ENCODE results near the gene ST8SIA6. TPM values are rescaled to one million over a fixed set of nuclear protein-coding genes. Genes with fewer than 3 reads are reported as not detected.

The ST8SIA6 gene
- total and polyA plus RNA-seq, 5 donors from 2014 or later: 5.6 to 10.8 (median 9.0) TPM

- peak overlapping the region; percentile 77 to 91 (median 77) for H3K27ac Mint-ChIP-seq
- H3K9me3 Mint-ChIP-seq: peaks cover 0 to 3% (median 0%) of the 10 kb centered on the region in 7 donors
- peaks cover 4% of the 10 kb centered on the region for H3K27me3 Mint-ChIP-seq
- no peaks in the 10 kb centered on the region for H3K27me3 ChIP-seq (ENCODE audit: control insufficient read depth, insufficient read depth, low read length)
- H3K27ac ChIP-seq (ENCODE audit: insufficient read depth, low read length, poor library complexity, severe bottlenecking): peak overlapping the region; percentile 59
- H3K9me3 ChIP-seq (ENCODE audit: control insufficient read depth in 2 of 2, low read length in 2 of 2): peaks cover 0 to 3% of the 10 kb centered on the region in 2 experiments
- H3K4me1 Mint-ChIP-seq: peaks cover 9 to 45% (median 29%) of the 10 kb centered on the region in 4 donors
- H3K4me3 ChIP-seq (ENCODE audit: low read depth, low read length): peak overlapping the region; percentile 81
- peaks cover 2% of the 10 kb centered on the region for H3K36me3 Mint-ChIP-seq
- H3K36me3 ChIP-seq (ENCODE audit: control insufficient read depth, insufficient read depth, low read length): peaks cover 7% of the 10 kb centered on the region
- ATAC-seq (ENCODE audit: low read depth in 2 of 2): no peak
- no peak for DNase-seq
- peak overlapping the region; percentile 91 to 99 (median 94) for H3K4me3 Mint-ChIP-seq
- H3K4me1 ChIP-seq (ENCODE audit: control insufficient read depth, insufficient read depth, low read length, poor library complexity, severe bottlenecking): peaks cover 29% of the 10 kb centered on the region
Measured at GRCh38 chr10:17455015-17455520, 673 bp upstream of the ST8SIA6 start.

- Mint-ChIP-seq H3K4me1 (peaks cover 9 to 48% (median 30%) of the 10 kb centered on the region in 4 donors), H3K9me3 (peaks cover 0 to 9% (median 3%) of the 10 kb centered on the region in 7 donors), H3K27me3 (peaks cover 4% of the 10 kb centered on the region), H3K36me3 (peaks cover 11% of the 10 kb centered on the region), H3K4me3 (peak overlapping the region; percentile 87 to 97 (median 93)), H3K27ac (peak overlapping the region in 2 of 3 donors; percentile 55 to 77)
- ATAC-seq (ENCODE audit: low read depth in 2 of 2) (peak; percentile 43 to 59), DNase-seq (peak; percentile 5 to 59 (median 41))
- Histone ChIP-seq H3K27ac (ENCODE audit: insufficient read depth, low read length, poor library complexity, severe bottlenecking) (peak overlapping the region; percentile 57), H3K9me3 (ENCODE audit: control insufficient read depth in 2 of 2, low read length in 2 of 2) (peaks cover 6 to 13% of the 10 kb centered on the region in 2 experiments), H3K4me3 (ENCODE audit: low read depth, low read length) (peak overlapping the region; percentile 85), H3K36me3 (ENCODE audit: control insufficient read depth, insufficient read depth, low read length) (peaks cover 19% of the 10 kb centered on the region), H3K27me3 (ENCODE audit: control insufficient read depth, insufficient read depth, low read length) (no peaks in the 10 kb centered on the region), H3K4me1 (ENCODE audit: control insufficient read depth, insufficient read depth, low read length, poor library complexity, severe bottlenecking) (peaks cover 29% of the 10 kb centered on the region)
Measured at GRCh38 chr10:17453373-17454091, 863 bp downstream of the ST8SIA6 start.

- Mint-ChIP-seq H3K27ac (peak overlapping the region in 2 of 3 donors; percentile 55 to 77), H3K4me1 (peaks cover 9 to 48% (median 30%) of the 10 kb centered on the region in 4 donors), H3K36me3 (peaks cover 15% of the 10 kb centered on the region), H3K4me3 (peak overlapping the region; percentile 87 to 97 (median 93)), H3K9me3 (peaks cover 0 to 12% (median 3%) of the 10 kb centered on the region in 7 donors), H3K27me3 (peaks cover 4% of the 10 kb centered on the region)
- DNase-seq: no peak
- Histone ChIP-seq H3K27me3 (ENCODE audit: control insufficient read depth, insufficient read depth, low read length) (no peaks in the 10 kb centered on the region), H3K4me1 (ENCODE audit: control insufficient read depth, insufficient read depth, low read length, poor library complexity, severe bottlenecking) (peaks cover 29% of the 10 kb centered on the region), H3K4me3 (ENCODE audit: low read depth, low read length) (peak overlapping the region; percentile 85), H3K9me3 (ENCODE audit: control insufficient read depth in 2 of 2, low read length in 2 of 2) (peaks cover 6 to 15% of the 10 kb centered on the region in 2 experiments), H3K27ac (ENCODE audit: insufficient read depth, low read length, poor library complexity, severe bottlenecking) (peak overlapping the region; percentile 57), H3K36me3 (ENCODE audit: control insufficient read depth, insufficient read depth, low read length) (peaks cover 19% of the 10 kb centered on the region)
- ATAC-seq (ENCODE audit: low read depth in 2 of 2): peak in 1 of 2 donors; percentile 3
Measured at GRCh38 chr10:17453035-17453372, 1.4 kb downstream of the ST8SIA6 start.

- DNase-seq (peak in 2 of 3 donors; percentile 13 to 49), ATAC-seq (ENCODE audit: low read depth in 2 of 2) (no peak)
- peaks cover 6 to 15% of the 10 kb centered on the region in 2 experiments for H3K9me3 ChIP-seq (ENCODE audit: control insufficient read depth in 2 of 2, low read length in 2 of 2)
- H3K4me3 ChIP-seq (ENCODE audit: low read depth, low read length): peak overlapping the region; percentile 85
- Mint-ChIP-seq H3K36me3 (peaks cover 17% of the 10 kb centered on the region), H3K4me3 (peak overlapping the region; percentile 87 to 97 (median 93)), H3K9me3 (peaks cover 0 to 13% (median 3%) of the 10 kb centered on the region in 7 donors), H3K4me1 (peaks cover 9 to 50% (median 30%) of the 10 kb centered on the region in 4 donors), H3K27me3 (peaks cover 4% of the 10 kb centered on the region), H3K27ac (peak overlapping the region in 2 of 3 donors; percentile 30 to 59)
- no peaks in the 10 kb centered on the region for H3K27me3 ChIP-seq (ENCODE audit: control insufficient read depth, insufficient read depth, low read length)
- peaks cover 19% of the 10 kb centered on the region for H3K36me3 ChIP-seq (ENCODE audit: control insufficient read depth, insufficient read depth, low read length)
- H3K27ac ChIP-seq (ENCODE audit: insufficient read depth, low read length, poor library complexity, severe bottlenecking): peak overlapping the region; percentile 57
- H3K4me1 ChIP-seq (ENCODE audit: control insufficient read depth, insufficient read depth, low read length, poor library complexity, severe bottlenecking): peaks cover 29% of the 10 kb centered on the region
Measured at GRCh38 chr10:17452060-17452841, 2.1 kb downstream of the ST8SIA6 start.

GRCh38 chr10:17450024-17450423 is 4.4 kb downstream of the ST8SIA6 start:
- Histone ChIP-seq H3K27ac (ENCODE audit: insufficient read depth, low read length, poor library complexity, severe bottlenecking) (no peak overlapping the region), H3K27me3 (ENCODE audit: control insufficient read depth, insufficient read depth, low read length) (no peaks in the 10 kb centered on the region), H3K36me3 (ENCODE audit: control insufficient read depth, insufficient read depth, low read length) (peaks cover 19% of the 10 kb centered on the region), H3K9me3 (ENCODE audit: control insufficient read depth in 2 of 2, low read length in 2 of 2) (peaks cover 6 to 15% of the 10 kb centered on the region in 2 experiments), H3K4me3 (ENCODE audit: low read depth, low read length) (no peak overlapping the region), H3K4me1 (ENCODE audit: control insufficient read depth, insufficient read depth, low read length, poor library complexity, severe bottlenecking) (peaks cover 27% of the 10 kb centered on the region)
- Mint-ChIP-seq H3K36me3 (peaks cover 17% of the 10 kb centered on the region), H3K9me3 (peaks cover 0 to 13% (median 3%) of the 10 kb centered on the region in 7 donors), H3K27me3 (no peaks in the 10 kb centered on the region), H3K4me3 (peak overlapping the region in 1 of 4 donors; percentile 55), H3K27ac (no peak overlapping the region), H3K4me1 (peaks cover 16 to 53% (median 38%) of the 10 kb centered on the region in 4 donors)
- DNase-seq (no peak), ATAC-seq (ENCODE audit: low read depth in 2 of 2) (no peak)

- Histone ChIP-seq H3K4me1 (ENCODE audit: control insufficient read depth, insufficient read depth, low read length, poor library complexity, severe bottlenecking) (peaks cover 21% of the 10 kb centered on the region), H3K36me3 (ENCODE audit: control insufficient read depth, insufficient read depth, low read length) (peaks cover 17% of the 10 kb centered on the region), H3K9me3 (ENCODE audit: control insufficient read depth in 2 of 2, low read length in 2 of 2) (peaks cover 6 to 15% of the 10 kb centered on the region in 2 experiments), H3K27me3 (ENCODE audit: control insufficient read depth, insufficient read depth, low read length) (no peaks in the 10 kb centered on the region), H3K27ac (ENCODE audit: insufficient read depth, low read length, poor library complexity, severe bottlenecking) (no peak overlapping the region), H3K4me3 (ENCODE audit: low read depth, low read length) (peak overlapping the region; percentile 6)
- Mint-ChIP-seq H3K36me3 (peaks cover 17% of the 10 kb centered on the region), H3K4me1 (peaks cover 23 to 39% (median 32%) of the 10 kb centered on the region in 4 donors), H3K9me3 (peaks cover 0 to 13% (median 3%) of the 10 kb centered on the region in 7 donors), H3K4me3 (peak overlapping the region in 3 of 4 donors; percentile 28 to 74 (median 42)), H3K27ac (peak overlapping the region; percentile 12 to 87 (median 47)), H3K27me3 (no peaks in the 10 kb centered on the region)
- ATAC-seq (ENCODE audit: low read depth in 2 of 2) (no peak), DNase-seq (no peak)
Measured at GRCh38 chr10:17445400-17445998, 8.9 kb downstream of the ST8SIA6 start.

GRCh38 chr10:17444388-17444714 is 10.0 kb downstream of the ST8SIA6 start:
- Histone ChIP-seq H3K4me1 (ENCODE audit: control insufficient read depth, insufficient read depth, low read length, poor library complexity, severe bottlenecking) (peaks cover 21% of the 10 kb centered on the region), H3K27ac (ENCODE audit: insufficient read depth, low read length, poor library complexity, severe bottlenecking) (peak overlapping the region; percentile 77), H3K27me3 (ENCODE audit: control insufficient read depth, insufficient read depth, low read length) (no peaks in the 10 kb centered on the region), H3K9me3 (ENCODE audit: control insufficient read depth in 2 of 2, low read length in 2 of 2) (peaks cover 1 to 5% of the 10 kb centered on the region in 2 experiments), H3K36me3 (ENCODE audit: control insufficient read depth, insufficient read depth, low read length) (peaks cover 5% of the 10 kb centered on the region), H3K4me3 (ENCODE audit: low read depth, low read length) (peak overlapping the region; percentile 63)
- no peaks in the 10 kb centered on the region for H3K27me3 Mint-ChIP-seq
- DNase-seq: no peak
- peaks cover 0 to 10% (median 0%) of the 10 kb centered on the region in 7 donors for H3K9me3 Mint-ChIP-seq
- peak overlapping the region; percentile 31 to 71 (median 44) for H3K4me3 Mint-ChIP-seq
- H3K4me1 Mint-ChIP-seq: peaks cover 23 to 35% (median 30%) of the 10 kb centered on the region in 4 donors
- H3K27ac Mint-ChIP-seq: peak overlapping the region; percentile 12 to 72 (median 70)
- ATAC-seq (ENCODE audit: low read depth in 2 of 2): no peak
- peaks cover 8% of the 10 kb centered on the region for H3K36me3 Mint-ChIP-seq
